DMS153 treated with DMSO at 0.1 percent for 48 hours (cell line): Measurements from ENCODE around the gene MCOLN2.
"Not testable (repeated sequence)": the region's sequence is repeated elsewhere in the genome, so short reads cannot be mapped to it uniquely, and the experiment has no call there.

Experiments used
- DNase-seq: peaks from one replicate; lab custom pipeline; 2025; ENCODE audit not compliant: unreplicated experiment; lab: John Stamatoyannopoulos, UW

MCOLN2 gene

GRCh38 chr1:84944767-84945486, 52.0 kb downstream of the MCOLN2 start:
- peak; percentile 88 for DNase-seq

DNA sequence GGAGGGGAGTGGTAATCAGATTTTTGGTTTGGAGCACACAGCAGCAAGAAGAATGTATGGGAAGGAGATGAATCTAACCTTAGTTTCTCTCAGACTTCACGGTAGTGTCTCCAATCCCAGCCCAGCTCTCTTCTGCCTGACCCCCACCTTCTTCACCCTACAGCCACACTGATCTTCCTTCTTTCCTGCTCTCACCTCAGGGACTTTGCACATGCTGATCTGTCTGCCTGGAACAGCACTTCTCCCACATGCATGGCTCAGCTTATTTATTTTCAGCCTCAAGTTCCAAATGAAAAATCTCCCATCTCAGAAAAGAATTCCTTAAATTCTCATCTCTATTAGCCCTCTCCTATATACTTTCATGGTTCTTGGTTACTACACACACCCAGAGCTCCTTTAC, 55.1 kb downstream of the MCOLN2 start:
- no peak for DNase-seq

GRCh38 chr1:84940481-84940880, 56.4 kb downstream of the MCOLN2 start:
- no peak for DNase-seq

DNA sequence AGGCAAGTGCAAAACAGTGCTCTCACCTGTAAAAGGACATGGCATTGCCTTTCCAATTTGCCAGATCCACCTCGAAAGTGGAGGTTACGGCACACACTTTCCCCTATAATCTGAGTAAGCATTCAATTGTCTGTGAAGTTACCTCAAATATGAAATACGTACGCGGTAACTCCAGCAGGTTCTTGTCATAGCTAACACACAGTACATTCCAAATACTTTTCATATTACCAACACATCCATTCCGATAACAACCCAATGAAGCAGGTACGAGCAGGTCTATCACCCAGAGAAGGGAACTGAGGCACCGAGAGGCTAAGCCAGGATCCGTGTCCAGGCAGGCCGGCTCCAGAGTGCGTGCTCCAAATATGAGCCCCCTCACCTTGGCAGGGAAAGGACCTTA, 57.2 kb downstream of the MCOLN2 start:
- DNase-seq: no peak

DNA sequence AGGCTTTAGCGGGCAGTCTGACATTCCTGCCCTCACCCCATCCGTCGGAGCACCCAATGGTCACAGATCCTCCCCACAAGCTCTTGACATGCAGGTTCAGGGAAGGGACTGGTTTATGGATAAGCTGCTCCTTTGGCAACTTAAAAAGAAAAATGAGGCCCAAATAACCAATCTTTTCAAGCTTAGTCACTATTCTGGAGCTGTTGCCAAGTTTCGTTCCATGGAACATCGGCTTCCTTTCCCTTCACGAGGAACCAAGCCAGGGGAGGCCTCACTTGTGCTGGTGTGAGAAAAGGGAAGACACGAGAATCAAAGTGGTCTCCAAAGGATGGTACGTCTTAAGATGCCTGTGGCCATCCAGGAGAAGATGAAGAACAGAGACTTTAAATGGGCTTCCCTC, 57.8 kb downstream of the MCOLN2 start:
- DNase-seq: no peak

DNA sequence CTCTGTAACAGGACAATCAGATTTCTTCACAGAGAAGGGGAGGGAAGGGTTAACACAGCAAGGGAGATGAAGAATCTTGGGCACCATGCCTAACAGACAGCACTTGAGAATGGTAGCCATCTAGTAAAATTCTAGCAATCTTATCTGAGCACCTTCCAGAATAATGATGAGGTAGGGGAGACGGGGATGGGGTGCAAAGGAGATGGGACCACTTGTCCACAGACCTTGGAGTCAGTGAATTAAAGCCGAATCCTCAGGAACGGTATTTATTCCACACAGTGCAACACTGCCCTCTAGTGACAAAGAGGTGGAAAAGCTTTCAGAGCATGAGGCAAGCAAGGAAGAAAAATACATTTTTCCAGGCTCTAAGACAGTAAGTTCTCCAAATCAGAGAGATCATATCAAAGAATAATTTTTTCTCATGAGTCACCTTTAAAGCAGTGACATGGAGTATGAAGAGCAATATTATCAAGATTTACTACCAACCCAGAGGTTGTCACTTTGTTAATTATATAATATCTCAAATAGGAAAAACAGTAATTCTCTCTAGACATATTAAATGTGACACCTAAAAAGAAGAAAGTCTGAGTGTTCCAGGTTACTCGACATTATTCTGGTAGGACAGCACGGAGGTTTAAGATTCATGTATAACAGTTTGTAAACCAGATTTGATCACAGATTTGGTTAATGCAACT, 60.6 kb downstream of the MCOLN2 start:
- peak; percentile 51 for DNase-seq

- DNase-seq: no peak
Observed at GRCh38 chr1:84933011-84933611, 63.8 kb downstream of the MCOLN2 start.

GRCh38 chr1:84930831-84931230, 66.1 kb downstream of the MCOLN2 start:
- no peak for DNase-seq

DNA sequence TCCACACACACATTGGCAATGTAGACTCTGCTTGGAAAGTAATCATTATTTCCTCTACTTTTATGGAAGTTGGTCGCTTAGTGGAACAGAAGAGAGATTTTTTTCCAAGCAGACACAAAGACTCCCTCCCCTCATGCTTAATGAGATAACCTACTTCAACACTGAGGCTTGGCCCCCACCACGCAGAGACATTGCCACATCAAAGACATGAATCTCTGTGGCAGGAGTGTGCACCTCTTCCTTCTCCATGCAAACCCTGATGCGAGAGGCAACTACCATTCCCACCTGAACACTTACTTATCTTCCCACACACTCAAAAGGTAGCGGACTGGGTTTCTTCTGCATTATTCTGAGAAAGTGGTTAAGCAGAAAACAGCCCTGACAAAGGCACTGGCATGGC, 66.6 kb downstream of the MCOLN2 start:
- no peak for DNase-seq

- DNase-seq: no peak
Observed at GRCh38 chr1:84929581-84929980, 67.3 kb downstream of the MCOLN2 start.

GRCh38 chr1:84928979-84929378, 67.9 kb downstream of the MCOLN2 start:
- no peak for DNase-seq

DNA sequence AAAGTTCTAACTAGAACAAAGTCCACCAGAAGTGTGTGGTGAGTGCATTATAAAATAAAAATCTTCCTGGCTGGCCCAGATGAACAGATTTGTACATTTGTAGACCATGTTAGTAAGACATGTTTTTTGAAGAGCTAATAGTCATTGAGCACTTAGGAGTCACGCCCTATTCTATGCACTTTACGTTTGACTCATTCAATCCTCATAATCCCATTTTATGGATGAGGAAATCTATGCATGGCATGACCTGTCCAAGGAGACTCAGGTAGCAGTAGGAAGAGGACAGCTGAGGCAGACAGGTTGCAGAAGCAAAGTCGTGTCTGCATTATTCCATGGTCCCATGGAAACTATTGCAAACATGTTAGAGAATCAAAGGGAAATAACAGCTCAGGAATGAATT, 73.6 kb downstream of the MCOLN2 start:
- DNase-seq: no peak

DNA sequence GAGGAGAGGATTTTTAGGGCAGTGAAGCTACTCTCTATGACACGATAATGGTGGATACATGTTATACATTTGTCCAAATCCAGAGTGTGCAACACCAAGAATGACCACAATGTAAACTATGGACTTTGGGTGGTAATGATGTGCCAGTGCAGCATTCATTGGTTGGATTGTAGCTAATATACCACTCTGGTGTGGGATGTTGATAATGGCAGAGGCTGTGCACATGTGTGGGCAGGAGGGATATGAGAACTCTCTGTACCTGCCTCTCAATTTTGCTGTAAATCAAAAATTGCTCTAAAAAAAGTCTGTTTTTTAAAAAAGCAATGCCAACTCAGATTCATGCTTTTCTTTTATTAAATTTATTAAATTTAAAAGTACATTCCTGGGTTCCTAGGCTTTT, 76.8 kb downstream of the MCOLN2 start:
- no peak for DNase-seq

DNA sequence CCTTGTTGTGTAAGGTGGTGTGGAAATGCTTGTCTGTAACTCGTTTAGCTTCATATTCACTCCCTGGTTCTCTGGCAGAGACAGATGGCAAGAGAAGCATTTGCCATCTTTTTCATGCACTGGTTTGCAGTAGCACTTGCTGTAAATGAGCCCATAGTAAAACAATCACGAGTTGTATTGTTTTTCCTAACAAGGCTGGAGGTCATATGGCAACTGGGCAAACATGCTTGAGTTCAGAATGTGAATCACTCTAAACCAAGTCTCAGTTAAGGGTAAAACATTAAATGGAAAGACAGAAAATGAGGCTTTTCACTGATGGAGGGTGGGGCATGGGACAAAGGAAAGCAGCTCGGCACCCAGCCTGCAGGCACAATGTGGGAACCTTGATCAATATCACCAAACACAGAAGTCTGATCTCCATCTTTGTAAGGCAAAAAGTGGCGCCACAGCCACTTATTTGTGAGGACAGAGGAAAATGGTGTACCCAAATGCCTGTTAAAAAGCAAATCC, 77.4 kb downstream of the MCOLN2 start:
- no peak for DNase-seq

- DNase-seq: no peak
Observed at GRCh38 chr1:84918726-84919336, 78.1 kb downstream of the MCOLN2 start.

GRCh38 chr1:84916897-84917296, 80.0 kb downstream of the MCOLN2 start:
- DNase-seq: no peak

DNA sequence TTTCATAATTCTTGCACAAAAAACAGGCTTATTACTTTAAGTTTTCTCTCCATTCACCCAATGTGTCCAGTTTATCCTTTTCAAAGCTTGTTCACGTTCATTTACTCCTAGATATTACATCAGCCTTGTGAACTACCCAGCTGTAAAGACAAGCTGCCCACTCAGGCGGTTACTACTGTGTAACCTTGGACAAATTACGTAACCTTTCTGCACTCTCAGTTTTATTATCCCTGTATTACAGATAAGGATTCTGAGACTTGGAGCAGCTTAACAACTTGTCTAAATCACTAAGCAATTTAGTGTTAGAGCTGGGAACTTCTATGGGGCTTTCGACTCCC, 83.4 kb downstream of the MCOLN2 start:
- no peak for DNase-seq

DNA sequence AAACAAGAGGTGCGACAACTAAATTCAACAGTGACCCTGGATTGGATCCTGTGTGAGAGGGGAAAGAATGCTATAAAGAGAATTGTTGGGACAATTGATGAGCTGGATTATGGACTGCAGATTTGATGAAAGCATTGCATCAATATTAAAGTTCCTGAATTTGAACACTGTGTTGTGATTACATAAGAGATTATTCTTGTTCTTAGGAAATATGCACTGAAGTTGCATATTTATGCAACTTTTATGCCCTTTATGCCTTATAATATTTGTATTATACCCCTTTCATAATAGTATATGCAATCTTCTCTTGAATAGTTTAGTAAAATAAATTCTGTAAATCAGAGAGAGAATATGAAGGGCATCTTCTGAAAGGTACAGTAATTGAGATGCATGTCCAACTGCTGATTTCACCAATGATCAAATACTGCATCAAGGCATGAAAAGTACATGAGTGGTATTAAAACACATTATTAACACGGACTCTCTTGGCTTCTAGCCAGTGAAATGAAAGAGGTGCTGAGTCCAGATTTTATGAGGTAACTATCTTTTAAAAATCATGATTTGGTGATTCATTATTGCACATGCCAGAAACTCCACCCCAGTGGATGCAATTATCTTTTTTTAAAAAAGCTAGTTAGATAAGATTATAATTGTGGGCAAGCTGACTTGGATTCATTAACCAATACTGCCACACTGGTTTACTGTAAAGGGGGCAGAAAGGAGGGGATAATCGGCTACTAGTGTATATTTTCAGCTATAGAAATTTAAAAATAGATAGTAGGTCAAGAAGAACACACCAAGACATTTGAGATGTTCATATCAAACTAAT, 84.0 kb downstream of the MCOLN2 start:
- no peak for DNase-seq

DNA sequence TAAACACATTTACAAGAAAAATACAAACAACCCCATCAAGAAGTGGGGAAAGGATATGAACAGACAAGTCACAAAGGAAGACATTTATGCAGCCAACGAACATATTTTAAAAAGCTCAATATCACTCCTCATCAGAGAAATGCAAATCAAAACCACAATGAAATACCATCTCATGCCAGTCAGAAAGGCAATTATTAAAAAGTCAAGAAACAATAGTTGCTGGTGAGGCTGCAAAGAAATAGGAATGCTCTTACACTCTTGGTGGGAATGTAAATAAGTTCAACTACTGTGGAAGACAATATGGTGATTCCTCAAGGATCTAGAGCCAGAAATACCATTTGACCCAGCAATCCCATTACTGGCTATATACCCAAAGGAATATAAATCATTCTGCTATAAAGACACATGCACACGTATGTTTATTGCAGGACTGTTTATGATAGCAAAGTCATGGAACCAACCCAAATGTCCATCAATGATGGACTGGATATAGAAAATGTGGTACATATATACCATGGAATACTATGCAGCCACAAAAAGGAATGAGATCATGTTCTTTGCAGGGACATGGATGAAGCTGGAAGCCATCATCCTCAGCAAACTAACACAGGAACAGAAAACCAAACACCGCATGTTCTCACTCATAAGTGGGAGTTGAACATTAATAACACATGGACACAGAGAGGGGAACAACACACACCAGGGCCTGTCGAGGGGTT, 88.0 kb downstream of the MCOLN2 start:
- DNase-seq: not testable (repeated sequence)

GRCh38 chr1:84907095-84907827, 89.7 kb downstream of the MCOLN2 start:
- DNase-seq: no peak
